GM12874 (cell line): ENCODE data around the gene TPRX2.

Source experiments
- TF ChIP-seq, protein P1 (sequence below): IDR thresholded peaks from 2 replicates; pipeline ENCODE4 v1.5.1; 2011; ENCODE audit warnings: low read depth, mild to moderate bottlenecking, control low read depth, low read length, moderate library complexity; ENCODE audit not compliant: insufficient read depth

The TPRX2 gene

DNA sequence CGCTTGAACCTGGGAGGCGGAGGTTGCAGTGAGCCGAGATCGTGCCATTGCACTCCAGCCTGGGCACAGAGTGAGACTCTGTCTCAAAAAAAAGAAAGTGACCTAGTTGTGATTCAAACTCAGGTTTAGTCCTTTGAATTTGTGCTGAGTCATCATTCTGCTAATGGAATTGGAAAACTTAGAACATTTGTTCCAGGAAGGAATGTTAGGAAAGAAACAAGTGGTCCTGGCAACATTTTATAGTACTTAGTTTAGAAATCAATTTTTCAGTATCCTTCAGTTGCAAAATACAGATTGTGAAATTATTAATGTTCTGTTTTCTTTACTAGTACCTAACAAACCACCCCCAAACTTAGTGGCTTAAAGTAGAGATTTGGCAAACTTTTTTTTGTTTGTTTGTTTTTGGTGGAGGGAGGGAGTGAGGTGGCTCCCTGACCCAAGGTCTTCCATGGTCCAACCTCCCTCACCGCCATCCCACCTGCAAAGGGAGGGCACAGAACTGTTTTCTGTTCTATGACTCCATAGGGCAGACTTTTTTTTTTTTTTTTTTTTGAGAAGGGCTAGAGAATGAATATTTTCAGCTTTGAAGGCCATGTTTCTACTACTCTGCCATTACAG, 36.2 kb downstream of the TPRX2 start:
- TF ChIP-seq, protein P1, sequence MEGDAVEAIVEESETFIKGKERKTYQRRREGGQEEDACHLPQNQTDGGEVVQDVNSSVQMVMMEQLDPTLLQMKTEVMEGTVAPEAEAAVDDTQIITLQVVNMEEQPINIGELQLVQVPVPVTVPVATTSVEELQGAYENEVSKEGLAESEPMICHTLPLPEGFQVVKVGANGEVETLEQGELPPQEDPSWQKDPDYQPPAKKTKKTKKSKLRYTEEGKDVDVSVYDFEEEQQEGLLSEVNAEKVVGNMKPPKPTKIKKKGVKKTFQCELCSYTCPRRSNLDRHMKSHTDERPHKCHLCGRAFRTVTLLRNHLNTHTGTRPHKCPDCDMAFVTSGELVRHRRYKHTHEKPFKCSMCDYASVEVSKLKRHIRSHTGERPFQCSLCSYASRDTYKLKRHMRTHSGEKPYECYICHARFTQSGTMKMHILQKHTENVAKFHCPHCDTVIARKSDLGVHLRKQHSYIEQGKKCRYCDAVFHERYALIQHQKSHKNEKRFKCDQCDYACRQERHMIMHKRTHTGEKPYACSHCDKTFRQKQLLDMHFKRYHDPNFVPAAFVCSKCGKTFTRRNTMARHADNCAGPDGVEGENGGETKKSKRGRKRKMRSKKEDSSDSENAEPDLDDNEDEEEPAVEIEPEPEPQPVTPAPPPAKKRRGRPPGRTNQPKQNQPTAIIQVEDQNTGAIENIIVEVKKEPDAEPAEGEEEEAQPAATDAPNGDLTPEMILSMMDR: no peak

DNA sequence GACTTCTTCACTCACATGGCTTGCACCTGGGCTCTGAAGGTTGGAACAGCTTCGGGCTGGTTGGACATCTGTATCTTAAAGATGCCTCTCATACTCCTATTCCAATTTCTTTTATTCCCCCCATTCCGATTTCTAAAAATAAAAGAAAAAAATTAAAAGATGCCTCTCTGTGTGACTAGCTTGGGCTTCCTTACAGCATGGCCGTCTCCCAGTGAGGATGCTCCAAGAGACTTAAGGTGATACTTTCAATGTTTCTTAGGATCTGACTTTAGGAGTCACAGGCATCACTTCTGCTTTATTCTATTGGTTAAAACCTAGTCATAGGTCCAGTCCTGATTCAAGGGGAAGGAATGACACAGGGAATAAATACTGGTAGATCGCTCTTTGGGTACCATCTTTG, 37.0 kb downstream of the TPRX2 start:
- TF ChIP-seq, protein P1: no peak

DNA sequence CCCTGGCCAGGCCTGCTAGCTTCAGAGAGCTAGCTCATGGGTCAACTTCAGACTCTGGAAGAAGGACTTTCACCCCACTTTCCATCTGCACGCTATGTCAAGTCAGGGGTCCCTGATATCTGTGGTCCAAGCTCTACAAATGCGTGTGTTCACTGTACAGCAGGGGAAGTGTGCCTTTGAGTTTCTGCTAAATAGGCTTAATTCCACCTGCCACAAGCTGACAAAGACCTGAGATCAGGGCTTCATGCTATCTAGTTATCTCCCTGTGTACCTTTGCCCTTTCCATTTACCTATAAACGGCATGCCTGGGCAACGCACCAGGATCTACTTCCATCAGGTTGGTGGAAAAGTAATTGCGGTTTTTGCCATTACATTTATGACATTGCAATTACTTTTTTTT, 37.7 kb downstream of the TPRX2 start:
- TF ChIP-seq, protein P1: no peak

DNA sequence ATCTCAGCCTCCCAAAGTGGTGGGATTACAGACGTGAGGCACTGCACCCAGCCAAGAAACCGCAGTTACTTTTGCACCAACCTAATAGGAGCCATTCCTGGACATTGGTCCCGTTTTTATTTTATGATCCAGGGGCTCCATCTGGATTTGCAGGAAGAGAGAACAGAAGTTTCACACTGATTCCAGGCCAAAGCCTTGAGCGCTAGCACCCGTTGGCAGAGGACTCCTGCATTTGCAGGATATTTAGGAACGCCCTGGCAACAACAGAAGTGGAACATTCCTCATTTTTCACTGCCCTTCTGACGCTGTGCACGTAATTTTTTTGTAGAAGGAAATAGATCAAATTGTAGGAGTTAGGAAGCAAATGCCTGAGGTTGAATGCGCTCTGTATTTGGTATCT, 38.8 kb downstream of the TPRX2 start:
- TF ChIP-seq, protein P1: no peak

DNA sequence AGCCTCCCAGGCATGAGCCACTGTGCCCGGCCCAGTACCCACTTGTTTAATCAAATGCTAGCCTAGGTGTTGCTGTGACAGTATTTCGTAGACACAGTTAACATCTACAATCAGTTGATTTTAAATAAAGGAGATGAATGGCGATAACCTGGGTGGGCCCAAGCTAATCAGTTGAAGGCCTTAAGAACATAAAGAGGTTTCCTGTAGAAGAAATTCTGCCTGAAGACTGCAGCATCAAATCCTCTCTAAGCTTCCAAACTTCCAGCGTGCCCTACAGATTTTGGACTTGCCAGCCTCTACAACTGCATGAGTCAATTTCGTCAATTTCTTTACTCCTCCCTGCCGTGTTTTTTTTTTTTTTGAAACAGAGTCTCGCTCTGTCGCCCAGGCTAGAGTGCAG, 40.3 kb downstream of the TPRX2 start:
- TF ChIP-seq, protein P1: no peak

DNA sequence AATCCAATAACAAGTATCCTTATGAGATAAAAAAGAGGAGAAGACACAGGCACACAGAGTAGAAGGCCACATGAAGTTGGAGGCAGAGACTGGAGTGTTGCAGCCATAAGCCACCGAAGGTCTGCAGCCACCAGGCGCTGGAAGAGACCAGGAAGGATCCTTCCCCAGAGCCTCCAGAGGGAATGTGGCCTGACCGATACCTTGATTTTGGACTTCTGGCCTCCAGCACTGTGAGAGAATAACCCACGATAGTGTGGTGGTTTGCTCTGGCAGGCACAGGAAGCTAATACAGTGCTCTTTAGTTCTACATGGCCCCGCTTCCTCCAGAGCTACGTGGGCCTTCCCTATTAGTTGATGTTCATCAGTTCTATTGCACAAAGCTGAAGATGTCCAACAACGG, 42.3 kb downstream of the TPRX2 start:
- TF ChIP-seq, protein P1: no peak
